Osteocyte (in vitro differentiated cells): ENCODE measurements around the gene ECHDC1. TPM values are rescaled to one million over a fixed set of nuclear protein-coding genes. Genes with fewer than 3 reads are reported as not detected.
"Not testable (repeated sequence)": the region's sequence is repeated elsewhere in the genome, so short reads cannot be mapped to it uniquely, and the experiment has no call there.

ENCODE experiments used
- DNase-seq: peaks from one replicate; pipeline ENCODE4 v3.0.0; 2021; ENCODE audit warnings: mixed read lengths; ENCODE audit not compliant: unreplicated experiment; ENCODE audit errors: extremely low spot score
- H3K27ac Mint-ChIP-seq: one replicate; pipeline ENCODE4 v1.8.0; 2021; ENCODE audit warnings: mild to moderate bottlenecking, mixed read lengths; ENCODE audit not compliant: unreplicated experiment
- H3K27me3 Mint-ChIP-seq: one replicate; pipeline ENCODE4 v1.8.0; 2021; ENCODE audit warnings: mixed read lengths; ENCODE audit not compliant: unreplicated experiment
- H3K36me3 Mint-ChIP-seq: one replicate; pipeline ENCODE4 v1.8.0; 2021; ENCODE audit warnings: mixed read lengths; ENCODE audit not compliant: unreplicated experiment
- H3K4me1 Mint-ChIP-seq: one replicate; pipeline ENCODE4 v1.8.0; 2021; ENCODE audit warnings: mixed read lengths; ENCODE audit not compliant: unreplicated experiment
- H3K4me3 Mint-ChIP-seq: one replicate; pipeline ENCODE4 v1.8.0; 2021; ENCODE audit warnings: mild to moderate bottlenecking, moderate library complexity, mixed read lengths; ENCODE audit not compliant: unreplicated experiment
- H3K9me3 Mint-ChIP-seq: one replicate; pipeline ENCODE4 v1.8.0; 2021; ENCODE audit warnings: mixed read lengths; ENCODE audit not compliant: unreplicated experiment
- CTCF ChIP-seq: fragments of 200-600 bp; sonication (generic); IDR thresholded peaks from 2 replicates; pipeline ENCODE4 v1.5.0; 2021; ENCODE audit warnings: antibody characterized with exemption, mild to moderate bottlenecking, moderate library complexity
- total RNA-seq: library from RNA; stranded (reverse); gene quantifications from 2 replicates; pipeline ENCODE4 v1.2.1, GENCODE V29; 2021

Gene ECHDC1
- total RNA-seq, 1 donor from 2014 or later: 47.2 TPM

- no peak for TF ChIP-seq CTCF
- Mint-ChIP-seq H3K36me3 (peaks cover under 1% of the 10 kb centered on the region), H3K4me1 (no peaks in the 10 kb centered on the region), H3K9me3 (no peaks in the 10 kb centered on the region), H3K27ac (no peak overlapping the region), H3K4me3 (no peak overlapping the region), H3K27me3 (no peaks in the 10 kb centered on the region)
- DNase-seq: no peak
Measured at GRCh38 chr6:127385668-127386430, 42.4 kb upstream of the ECHDC1 start.

GRCh38 chr6:127384848-127385247, 41.4 kb upstream of the ECHDC1 start:
- not testable (repeated sequence) for H3K27me3 Mint-ChIP-seq, H3K4me1 Mint-ChIP-seq, H3K9me3 Mint-ChIP-seq, H3K36me3 Mint-ChIP-seq, H3K4me3 Mint-ChIP-seq, H3K27ac Mint-ChIP-seq, DNase-seq

- peaks cover 5% of the 10 kb centered on the region for H3K9me3 Mint-ChIP-seq
- peaks cover 8% of the 10 kb centered on the region for H3K36me3 Mint-ChIP-seq
- H3K4me3 Mint-ChIP-seq: no peak overlapping the region
- H3K27me3 Mint-ChIP-seq: no peaks in the 10 kb centered on the region
- no peak for TF ChIP-seq CTCF
- no peak for DNase-seq
- H3K27ac Mint-ChIP-seq: no peak overlapping the region
- H3K4me1 Mint-ChIP-seq: no peaks in the 10 kb centered on the region
Measured at GRCh38 chr6:127383988-127384387, 40.6 kb upstream of the ECHDC1 start.

- no peak overlapping the region for H3K27ac Mint-ChIP-seq
- no peak for DNase-seq
- TF ChIP-seq CTCF: no peak
- H3K4me1 Mint-ChIP-seq: no peaks in the 10 kb centered on the region
- H3K9me3 Mint-ChIP-seq: peaks cover 5% of the 10 kb centered on the region
- H3K36me3 Mint-ChIP-seq: peaks cover 8% of the 10 kb centered on the region
- H3K4me3 Mint-ChIP-seq: no peak overlapping the region
- H3K27me3 Mint-ChIP-seq: no peaks in the 10 kb centered on the region
Measured at GRCh38 chr6:127382413-127382812, 39.0 kb upstream of the ECHDC1 start.

- Mint-ChIP-seq H3K36me3 (peaks cover 8% of the 10 kb centered on the region), H3K27me3 (no peaks in the 10 kb centered on the region), H3K9me3 (peaks cover 5% of the 10 kb centered on the region), H3K4me3 (no peak overlapping the region), H3K27ac (no peak overlapping the region), H3K4me1 (no peaks in the 10 kb centered on the region)
- DNase-seq: no peak
- no peak for TF ChIP-seq CTCF
Measured at GRCh38 chr6:127381384-127381783, 38.0 kb upstream of the ECHDC1 start.
